ENCODE data around the gene HS3ST4.

- TF ChIP-seq CTCF (IDR thresholded peaks at IDR 0.05) (no peak), POLR2A (IDR thresholded peaks at IDR 0.05) (no peak)
Measured at GRCh38 chr16:25832291-25832690, 140.5 kb downstream of the HS3ST4 start.

Measured in vagina (tissue), 2 donors.